Natural killer cell (primary cell): ENCODE data around the gene PHF23. TPM values are rescaled to one million over a fixed set of nuclear protein-coding genes. Genes with fewer than 3 reads are reported as not detected.
A peak's percentile ranks its signal among the peaks of the same experiment; 100 is the strongest.

Experiments
- ATAC-seq, 3 donors: fragments of 150-1000 bp in 2 of 3; fragments of 200-7000 bp in 1 of 3; cut with Tn5 transposase; 1 replicate in 1 of 3; 2 replicates in 2 of 3; pipeline ENCODE4 v1.10.0; 2021; ENCODE audit warnings: mild to moderate bottlenecking in 2 of 3, moderate library complexity in 2 of 3
- DNase-seq, 2 donors: peaks; one replicate each; pipeline versions ENCODE4 v3.0.0 to v3.0.0-alpha.2; 2013 to 2021; ENCODE audit warnings: mixed read lengths in 1 of 2
- H3K27ac ChIP-seq: one replicate; pipeline ENCODE4 v1.5.1; 2013; ENCODE audit warnings: mild to moderate bottlenecking, low read length
- H3K27me3 ChIP-seq: one replicate; pipeline ENCODE4 v1.6.1; 2013; ENCODE audit warnings: low read length; ENCODE audit not compliant: control insufficient read depth, insufficient read depth
- H3K36me3 ChIP-seq: one replicate; pipeline ENCODE4 v1.6.1; 2013; ENCODE audit warnings: low read length; ENCODE audit not compliant: control insufficient read depth, insufficient read depth
- H3K4me1 ChIP-seq: one replicate; pipeline ENCODE4 v1.6.1; 2013; ENCODE audit warnings: low read length; ENCODE audit not compliant: control insufficient read depth, insufficient read depth
- H3K4me3 ChIP-seq: one replicate; pipeline ENCODE4 v1.5.1; 2013; ENCODE audit warnings: low read length
- H3K9me3 ChIP-seq: one replicate; pipeline ENCODE4 v1.6.1; 2013; ENCODE audit warnings: low read length; ENCODE audit not compliant: control insufficient read depth, insufficient read depth
- H3K27ac Mint-ChIP-seq, 2 donors: one replicate each; pipeline ENCODE4 v1.8.0; 2022; ENCODE audit warnings: mild to moderate bottlenecking in 2 of 2, mixed read lengths in 2 of 2, moderate library complexity in 1 of 2
- H3K27me3 Mint-ChIP-seq, 2 donors: one replicate each; pipeline ENCODE4 v1.8.0; 2022; ENCODE audit warnings: low read depth in 2 of 2, mixed read lengths in 2 of 2
- H3K36me3 Mint-ChIP-seq: one replicate; pipeline ENCODE4 v1.8.0; 2022; ENCODE audit warnings: mixed read lengths
- H3K4me1 Mint-ChIP-seq, 2 donors: one replicate each; pipeline ENCODE4 v1.8.0; 2022; ENCODE audit warnings: mixed read lengths in 2 of 2
- H3K4me3 Mint-ChIP-seq: one replicate; pipeline ENCODE4 v1.8.0; 2022; ENCODE audit warnings: mild to moderate bottlenecking, moderate library complexity, mixed read lengths
- H3K9me3 Mint-ChIP-seq, 2 donors: one replicate each; pipeline ENCODE4 v1.8.0; 2022; ENCODE audit warnings: mixed read lengths in 2 of 2
- WGBS: methylation state at CpG from one replicate; pipeline ENCODE4 v1.1.7; 2013; ENCODE audit warnings: missing lambda C conversion rate; ENCODE audit not compliant: insufficient coverage; 5-methylcytosine and 5-hydroxymethylcytosine counted together
- intact Hi-C: fragments of 100-400 bp; cut with micrococcal nuclease; formaldehyde crosslinking; loops from one replicate; pipeline ENCODE4 v1.14.2; 2022
- total RNA-seq, 4 donors: library from RNA; stranded (reverse); fragments of 120-200 nt in 1 of 4; gene quantifications; one replicate each; pipeline versions ENCODE4 v1.2.3 to v1.2.4, GENCODE V29; 2013 to 2022
- TF ChIP-seq, protein P1 (sequence below): fragments of 200-600 bp; IDR thresholded peaks from one replicate; pipeline ENCODE4 v1.8.0; 2022; ENCODE audit warnings: antibody characterized with exemption

Gene PHF23
- total RNA-seq, 3 donors from 2014 or later (not counting 1 experiment from before 2014, with no cell fraction given): 19.3 to 32.3 (median 20.8) TPM

DNA sequence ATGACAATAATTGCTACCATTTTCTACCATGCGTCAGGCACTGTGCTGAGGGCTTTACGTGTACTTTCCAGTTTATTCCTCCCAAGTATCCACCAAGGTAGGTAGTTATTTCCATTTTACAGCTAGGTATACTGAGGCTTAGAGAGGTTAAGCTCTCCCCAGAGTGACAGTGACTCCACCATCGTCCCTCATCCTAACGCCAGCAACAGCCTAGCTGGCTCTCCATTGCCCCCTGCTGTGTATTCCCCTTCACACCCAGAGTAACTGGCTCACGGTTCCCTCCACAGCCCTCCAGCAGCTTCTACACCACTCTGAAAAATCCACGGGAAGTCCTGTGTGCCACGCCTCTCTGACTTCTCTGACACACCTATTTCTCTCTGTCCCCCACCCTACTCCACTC, 53.0 kb downstream of the PHF23 start:
- H3K36me3 ChIP-seq: no peaks in the 10 kb centered on the region
- DNase-seq (no peak), ATAC-seq (peak in 1 of 3 donors; percentile 32)
- H3K27me3 ChIP-seq: no peaks in the 10 kb centered on the region
- Mint-ChIP-seq H3K4me1 (peaks cover 0 to 5% of the 10 kb centered on the region in 2 donors), H3K27ac (no peak overlapping the region), H3K36me3 (no peaks in the 10 kb centered on the region), H3K4me3 (no peak overlapping the region), H3K27me3 (no peaks in the 10 kb centered on the region), H3K9me3 (no peaks in the 10 kb centered on the region)
- no peak overlapping the region for H3K27ac ChIP-seq
- no peaks in the 10 kb centered on the region for H3K9me3 ChIP-seq
- H3K4me3 ChIP-seq: no peak overlapping the region
- intact Hi-C loops: no loop called here
- TF ChIP-seq, protein P1, sequence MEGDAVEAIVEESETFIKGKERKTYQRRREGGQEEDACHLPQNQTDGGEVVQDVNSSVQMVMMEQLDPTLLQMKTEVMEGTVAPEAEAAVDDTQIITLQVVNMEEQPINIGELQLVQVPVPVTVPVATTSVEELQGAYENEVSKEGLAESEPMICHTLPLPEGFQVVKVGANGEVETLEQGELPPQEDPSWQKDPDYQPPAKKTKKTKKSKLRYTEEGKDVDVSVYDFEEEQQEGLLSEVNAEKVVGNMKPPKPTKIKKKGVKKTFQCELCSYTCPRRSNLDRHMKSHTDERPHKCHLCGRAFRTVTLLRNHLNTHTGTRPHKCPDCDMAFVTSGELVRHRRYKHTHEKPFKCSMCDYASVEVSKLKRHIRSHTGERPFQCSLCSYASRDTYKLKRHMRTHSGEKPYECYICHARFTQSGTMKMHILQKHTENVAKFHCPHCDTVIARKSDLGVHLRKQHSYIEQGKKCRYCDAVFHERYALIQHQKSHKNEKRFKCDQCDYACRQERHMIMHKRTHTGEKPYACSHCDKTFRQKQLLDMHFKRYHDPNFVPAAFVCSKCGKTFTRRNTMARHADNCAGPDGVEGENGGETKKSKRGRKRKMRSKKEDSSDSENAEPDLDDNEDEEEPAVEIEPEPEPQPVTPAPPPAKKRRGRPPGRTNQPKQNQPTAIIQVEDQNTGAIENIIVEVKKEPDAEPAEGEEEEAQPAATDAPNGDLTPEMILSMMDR: no peak
- WGBS: 52% methylated on average over 6 of the region's 7 CpGs
- no peaks in the 10 kb centered on the region for H3K4me1 ChIP-seq

Other genes starting within 250 kb of the PHF23 start
- gene ALOX12, start 243.4 kb downstream of the PHF23 start, total RNA-seq: 1 to 10 TPM in 2 of 3 donors, under 1 TPM in 1; 0.77 to 2.4 (median 1.3) TPM
- 100 to 1,000 TPM; 151 to 165 (median 159) TPM for gene RNASEK, start 226.8 kb downstream of the PHF23 start, total RNA-seq
- gene BCL6B, start 216.4 kb downstream of the PHF23 start, total RNA-seq: under 1 TPM in 2 of 3 donors, not detected in 1; 0.49 to 0.84 TPM
- gene SLC16A13, start 203.4 kb downstream of the PHF23 start, total RNA-seq: 1 to 10 TPM; 4.8 to 7.0 (median 6.0) TPM
- gene SLC16A11, start 195.4 kb downstream of the PHF23 start, total RNA-seq: 1 to 10 TPM; 1.2 to 2.5 (median 1.6) TPM
- 1 to 10 TPM in 2 of 3 donors, under 1 TPM in 1; 0.54 to 2.2 (median 1.8) TPM for gene CLEC10A, start 159.2 kb downstream of the PHF23 start, total RNA-seq
- gene ASGR2, start 124.6 kb downstream of the PHF23 start, total RNA-seq: 1 to 10 TPM in 1 of 3 donors, under 1 TPM in 1, not detected in 1; 0.88 to 2.3 TPM
- gene ASGR1, start 60.1 kb downstream of the PHF23 start, total RNA-seq: 1 to 10 TPM in 1 of 3 donors, under 1 TPM in 1, not detected in 1; 0.35 to 1.4 TPM
- 10 to 100 TPM in 1 of 3 donors, 1 to 10 TPM in 2; 6.7 to 11.2 (median 8.6) TPM for gene DLG4, start 19.6 kb downstream of the PHF23 start, total RNA-seq
- 100 to 1,000 TPM; 439 to 637 (median 607) TPM for gene ACADVL, start 19.5 kb downstream of the PHF23 start, total RNA-seq
- gene DVL2, start 4.9 kb downstream of the PHF23 start, total RNA-seq: 10 to 100 TPM; 46.5 to 66.6 (median 61.5) TPM
- gene GABARAP, start 3.0 kb upstream of the PHF23 start, total RNA-seq: 100 to 1,000 TPM; 256 to 277 (median 276) TPM
- 100 to 1,000 TPM; 127 to 139 (median 131) TPM for gene CTDNEP1, start 12.3 kb upstream of the PHF23 start, total RNA-seq
- gene ELP5, start 12.8 kb upstream of the PHF23 start, total RNA-seq: 10 to 100 TPM; 30.1 to 38.5 (median 30.3) TPM
- 1 to 10 TPM in 2 of 3 donors, under 1 TPM in 1; 0.99 to 1.8 (median 1.7) TPM for gene CLDN7, start 23.0 kb upstream of the PHF23 start, total RNA-seq
- gene SLC2A4, start 42.3 kb upstream of the PHF23 start, total RNA-seq: not detected
- gene YBX2, start 55.2 kb upstream of the PHF23 start, total RNA-seq: under 1 TPM in 1 of 3 donors, not detected in 2; 0.05 TPM
- 100 to 1,000 TPM; 483 to 608 (median 492) TPM for gene EIF5A, start 68.2 kb upstream of the PHF23 start, total RNA-seq
- gene GPS2, start 75.9 kb upstream of the PHF23 start, total RNA-seq: 100 to 1,000 TPM; 132 to 146 (median 133) TPM
- 10 to 100 TPM; 48.9 to 57.9 (median 51.4) TPM for gene NEURL4, start 89.9 kb upstream of the PHF23 start, total RNA-seq
- gene ACAP1, start 97.1 kb upstream of the PHF23 start, total RNA-seq: 100 to 1,000 TPM; 526 to 590 (median 540) TPM
- gene KCTD11, start 112.7 kb upstream of the PHF23 start, total RNA-seq: 1 to 10 TPM; 5.6 to 9.7 (median 8.3) TPM
- not detected for gene TMEM95, start 115.7 kb upstream of the PHF23 start, total RNA-seq
- 1 to 10 TPM in 1 of 3 donors, under 1 TPM in 2; 0.18 to 1.7 (median 0.73) TPM for gene TNK1, start 141.6 kb upstream of the PHF23 start, total RNA-seq
- 10 to 100 TPM; 38.2 to 57.8 (median 47.0) TPM for gene PLSCR3, start 155.1 kb upstream of the PHF23 start, total RNA-seq
- gene TMEM256, start 164.6 kb upstream of the PHF23 start, total RNA-seq: 10 to 100 TPM; 31.8 to 35.9 (median 34.2) TPM
- gene NLGN2, start 168.4 kb upstream of the PHF23 start, total RNA-seq: 1 to 10 TPM; 2.8 to 3.4 (median 3.1) TPM
- not detected for gene SPEM1, start 180.9 kb upstream of the PHF23 start, total RNA-seq
- gene SPEM2, start 186.2 kb upstream of the PHF23 start, total RNA-seq: not detected
- gene SPEM3, start 189.4 kb upstream of the PHF23 start, total RNA-seq: not detected
- gene TMEM102, start 196.0 kb upstream of the PHF23 start, total RNA-seq: 1 to 10 TPM; 5.1 to 8.6 (median 7.0) TPM
- gene FGF11, start 200.1 kb upstream of the PHF23 start, total RNA-seq: 1 to 10 TPM; 1.2 to 4.2 (median 1.9) TPM
- gene CHRNB1, start 205.6 kb upstream of the PHF23 start, total RNA-seq: 10 to 100 TPM in 2 of 3 donors, 1 to 10 TPM in 1; 9.8 to 10.4 (median 10.2) TPM
- gene ZBTB4, start 240.2 kb upstream of the PHF23 start, total RNA-seq: 10 to 100 TPM; 64.0 to 72.5 (median 68.4) TPM
- gene SLC35G6, start 242.0 kb upstream of the PHF23 start, total RNA-seq: not detected
- gene POLR2A, start 244.9 kb upstream of the PHF23 start, total RNA-seq: 100 to 1,000 TPM; 515 to 879 (median 524) TPM